Stimulated activated CD4-positive, alpha-beta T cell treated with anti-CD3 and anti-CD28 coated beads, Interleukin-4, amount 100 ng/mL, for 1 hour (primary cell): ENCODE data around the gene PAOX.

Experiments used
- DNase-seq: peaks from one replicate; pipeline ENCODE4 v3.0.0-alpha.2; 2020

PAOX gene

GRCh38 chr10:133440633-133441285, 61.7 kb downstream of the PAOX start:
- no peak for DNase-seq
